Skeletal muscle satellite cell (primary cell): ENCODE results near the gene SHMT2.

Experiments
- H3K27me3 ChIP-seq: 2 replicates; pipeline ENCODE4 v1.7.0; 2013; ENCODE audit warnings: low read length; ENCODE audit not compliant: control insufficient read depth, insufficient read depth
- H3K36me3 ChIP-seq: 2 replicates; pipeline ENCODE4 v1.7.0; 2013; ENCODE audit warnings: mild to moderate bottlenecking, control low read depth, low read length; ENCODE audit not compliant: insufficient read depth
- H3K4me1 ChIP-seq: 2 replicates; pipeline ENCODE4 v1.7.0; 2013; ENCODE audit warnings: low read length; ENCODE audit not compliant: control insufficient read depth, insufficient read depth
- H3K4me2 ChIP-seq: 2 replicates; pipeline ENCODE4 v1.7.0; 2013; ENCODE audit warnings: mild to moderate bottlenecking, low read length
- H3K4me3 ChIP-seq: 2 replicates; pipeline ENCODE4 v1.7.0; 2013; ENCODE audit warnings: low read length
- H3K9ac ChIP-seq: 2 replicates; pipeline ENCODE4 v1.7.0; 2013; ENCODE audit warnings: mild to moderate bottlenecking, low read depth, low read length, moderate library complexity
- H3K9me3 ChIP-seq: replicated peaks from 2 replicates; pipeline ENCODE4 v1.7.0; 2013; ENCODE audit warnings: mild to moderate bottlenecking, control low read depth, low read length

SHMT2 gene

DNA sequence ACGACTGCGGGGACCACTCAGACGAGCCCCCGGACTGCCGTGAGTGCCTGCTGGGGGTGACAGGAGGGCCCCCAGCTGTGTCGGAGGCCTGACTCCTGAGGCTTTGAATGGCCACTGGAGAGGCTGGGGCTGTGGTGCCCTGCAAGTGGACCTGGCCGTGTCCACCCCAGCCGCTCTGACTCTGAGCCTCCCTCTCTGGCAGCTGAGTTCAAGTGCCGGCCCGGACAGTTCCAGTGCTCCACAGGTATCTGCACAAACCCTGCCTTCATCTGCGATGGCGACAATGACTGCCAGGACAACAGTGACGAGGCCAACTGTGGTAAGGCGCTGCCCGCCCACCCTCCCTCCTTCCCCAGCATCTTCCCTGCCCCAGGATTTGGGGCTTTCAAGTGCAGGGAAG lies 29.0 kb upstream of the SHMT2 start:
- peaks cover 97% of the 10 kb centered on the region for H3K36me3 ChIP-seq
- no peak overlapping the region for H3K4me2 ChIP-seq
- H3K9ac ChIP-seq = no peak overlapping the region
- no peak overlapping the region for H3K4me3 ChIP-seq
- H3K27me3 ChIP-seq = no peaks in the 10 kb centered on the region
- H3K9me3 ChIP-seq = no peaks in the 10 kb centered on the region
- H3K4me1 ChIP-seq = no peaks in the 10 kb centered on the region

DNA sequence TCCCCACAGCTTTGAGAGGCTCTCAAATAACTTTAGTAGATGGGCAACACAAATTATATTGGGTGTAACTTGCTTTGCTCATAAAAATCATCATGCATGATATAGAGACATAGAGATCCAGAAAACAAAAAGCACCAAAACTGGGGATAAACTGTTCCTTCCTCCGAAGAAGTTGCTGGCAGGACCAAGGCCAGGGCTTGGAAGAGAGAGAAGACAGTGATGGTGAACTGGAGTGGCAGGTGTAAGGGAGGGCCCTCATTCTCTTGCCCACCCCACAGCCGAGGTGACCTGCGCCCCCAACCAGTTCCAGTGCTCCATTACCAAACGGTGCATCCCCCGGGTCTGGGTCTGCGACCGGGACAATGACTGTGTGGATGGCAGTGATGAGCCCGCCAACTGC lies 28.3 kb upstream of the SHMT2 start:
- Histone ChIP-seq H3K4me2 (no peak overlapping the region), H3K27me3 (no peaks in the 10 kb centered on the region), H3K4me1 (no peaks in the 10 kb centered on the region), H3K4me3 (no peak overlapping the region), H3K9me3 (no peaks in the 10 kb centered on the region), H3K36me3 (peaks cover 97% of the 10 kb centered on the region), H3K9ac (no peak overlapping the region)

DNA sequence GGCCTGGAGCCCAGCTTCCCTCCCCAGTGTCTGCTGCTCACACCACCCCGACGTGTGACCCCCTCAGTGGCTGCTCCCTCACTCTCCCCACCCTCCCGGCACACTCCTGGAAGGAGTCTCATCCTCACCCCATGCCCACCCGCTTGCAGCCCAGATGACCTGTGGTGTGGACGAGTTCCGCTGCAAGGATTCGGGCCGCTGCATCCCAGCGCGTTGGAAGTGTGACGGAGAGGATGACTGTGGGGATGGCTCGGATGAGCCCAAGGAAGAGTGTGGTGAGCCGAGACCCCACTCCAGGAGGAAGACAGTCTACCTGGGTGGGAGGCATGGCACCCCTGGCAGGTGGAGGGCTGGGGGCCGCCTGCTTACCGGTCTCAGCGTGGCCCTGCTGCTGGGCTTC lies 27.9 kb upstream of the SHMT2 start:
- H3K27me3 ChIP-seq = no peaks in the 10 kb centered on the region
- no peak overlapping the region for H3K4me3 ChIP-seq
- no peak overlapping the region for H3K9ac ChIP-seq
- H3K4me2 ChIP-seq = no peak overlapping the region
- H3K9me3 ChIP-seq = no peaks in the 10 kb centered on the region
- no peaks in the 10 kb centered on the region for H3K4me1 ChIP-seq
- H3K36me3 ChIP-seq = peaks cover 97% of the 10 kb centered on the region

DNA sequence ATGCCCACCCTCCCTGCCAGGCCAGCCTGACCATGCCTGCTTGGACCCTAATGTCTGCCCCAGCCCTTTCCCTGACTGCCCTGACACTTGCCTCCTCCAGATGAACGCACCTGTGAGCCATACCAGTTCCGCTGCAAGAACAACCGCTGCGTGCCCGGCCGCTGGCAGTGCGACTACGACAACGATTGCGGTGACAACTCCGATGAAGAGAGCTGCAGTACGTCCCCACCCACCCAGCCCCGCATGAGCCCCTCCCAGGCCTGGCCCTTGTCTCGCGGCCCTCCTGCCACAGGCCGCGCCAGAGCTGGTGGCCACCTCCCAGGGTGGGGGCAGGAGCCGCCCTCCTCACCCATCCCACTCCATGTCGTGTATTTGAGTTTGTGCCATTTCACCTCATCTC lies 27.2 kb upstream of the SHMT2 start:
- no peaks in the 10 kb centered on the region for H3K4me1 ChIP-seq
- no peaks in the 10 kb centered on the region for H3K27me3 ChIP-seq
- peaks cover 92% of the 10 kb centered on the region for H3K36me3 ChIP-seq
- H3K9ac ChIP-seq = no peak overlapping the region
- no peak overlapping the region for H3K4me2 ChIP-seq
- no peak overlapping the region for H3K4me3 ChIP-seq
- H3K9me3 ChIP-seq = no peaks in the 10 kb centered on the region

DNA sequence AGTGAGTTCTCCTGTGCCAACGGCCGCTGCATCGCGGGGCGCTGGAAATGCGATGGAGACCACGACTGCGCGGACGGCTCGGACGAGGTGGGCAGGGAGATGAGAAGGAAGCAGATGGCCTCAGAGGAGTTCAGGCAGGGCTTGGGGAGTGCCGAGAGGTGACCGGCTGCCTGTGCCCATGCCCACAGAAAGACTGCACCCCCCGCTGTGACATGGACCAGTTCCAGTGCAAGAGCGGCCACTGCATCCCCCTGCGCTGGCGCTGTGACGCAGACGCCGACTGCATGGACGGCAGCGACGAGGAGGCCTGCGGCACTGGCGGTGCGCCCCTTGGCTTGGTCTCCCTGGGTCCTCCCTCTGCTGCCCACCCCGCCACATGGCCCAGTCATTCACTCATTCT lies 26.3 kb upstream of the SHMT2 start:
- Histone ChIP-seq H3K9ac (no peak overlapping the region), H3K36me3 (peaks cover 92% of the 10 kb centered on the region), H3K4me2 (no peak overlapping the region), H3K9me3 (no peaks in the 10 kb centered on the region), H3K27me3 (no peaks in the 10 kb centered on the region), H3K4me3 (no peak overlapping the region), H3K4me1 (peaks cover under 1% of the 10 kb centered on the region)

GRCh38 chr12:57203791-57204190 lies 25.7 kb upstream of the SHMT2 start:
- no peak overlapping the region for H3K4me2 ChIP-seq
- H3K4me3 ChIP-seq = no peak overlapping the region
- H3K9me3 ChIP-seq = no peaks in the 10 kb centered on the region
- H3K36me3 ChIP-seq = peaks cover 92% of the 10 kb centered on the region
- peaks cover 6% of the 10 kb centered on the region for H3K4me1 ChIP-seq
- H3K27me3 ChIP-seq = no peaks in the 10 kb centered on the region
- no peak overlapping the region for H3K9ac ChIP-seq

DNA sequence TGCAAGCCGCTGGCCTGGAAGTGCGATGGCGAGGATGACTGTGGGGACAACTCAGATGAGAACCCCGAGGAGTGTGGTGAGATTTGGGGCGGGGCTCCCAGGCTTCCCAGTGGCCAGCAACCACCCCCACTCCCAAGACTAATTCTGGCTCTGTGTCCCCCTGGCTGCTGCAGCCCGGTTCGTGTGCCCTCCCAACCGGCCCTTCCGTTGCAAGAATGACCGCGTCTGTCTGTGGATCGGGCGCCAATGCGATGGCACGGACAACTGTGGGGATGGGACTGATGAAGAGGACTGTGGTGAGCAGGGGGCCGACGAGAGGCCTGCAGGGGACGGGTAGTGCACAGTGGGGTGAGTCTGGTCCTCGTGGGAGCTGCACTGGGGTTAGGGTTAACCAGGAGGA lies 25.1 kb upstream of the SHMT2 start:
- H3K36me3 ChIP-seq = peaks cover 92% of the 10 kb centered on the region

DNA sequence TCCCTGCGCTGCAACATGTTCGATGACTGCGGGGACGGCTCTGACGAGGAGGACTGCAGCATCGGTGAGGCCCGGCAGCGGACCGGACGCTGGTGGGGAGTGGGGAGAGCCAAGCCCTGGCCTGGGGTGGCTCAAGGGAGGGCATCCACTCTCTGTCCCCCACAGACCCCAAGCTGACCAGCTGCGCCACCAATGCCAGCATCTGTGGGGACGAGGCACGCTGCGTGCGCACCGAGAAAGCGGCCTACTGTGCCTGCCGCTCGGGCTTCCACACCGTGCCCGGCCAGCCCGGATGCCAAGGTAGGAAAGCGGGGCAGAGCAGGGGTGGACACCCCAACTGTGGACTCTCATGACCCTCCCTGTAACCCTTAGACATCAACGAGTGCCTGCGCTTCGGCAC lies 24.3 kb upstream of the SHMT2 start:
- Histone ChIP-seq H3K4me3 (no peak overlapping the region), H3K9ac (no peak overlapping the region), H3K27me3 (no peaks in the 10 kb centered on the region), H3K4me1 (peaks cover 7% of the 10 kb centered on the region), H3K4me2 (no peak overlapping the region), H3K36me3 (peaks cover 92% of the 10 kb centered on the region), H3K9me3 (no peaks in the 10 kb centered on the region)

More for the DNA sequence above, 25.1 kb upstream of the SHMT2 start:
- no peaks in the 10 kb centered on the region for H3K9me3 ChIP-seq
- H3K4me1 ChIP-seq = peaks cover 7% of the 10 kb centered on the region
- no peaks in the 10 kb centered on the region for H3K27me3 ChIP-seq
- no peak overlapping the region for H3K4me2 ChIP-seq
- H3K4me3 ChIP-seq = no peak overlapping the region
- H3K9ac ChIP-seq = no peak overlapping the region

DNA sequence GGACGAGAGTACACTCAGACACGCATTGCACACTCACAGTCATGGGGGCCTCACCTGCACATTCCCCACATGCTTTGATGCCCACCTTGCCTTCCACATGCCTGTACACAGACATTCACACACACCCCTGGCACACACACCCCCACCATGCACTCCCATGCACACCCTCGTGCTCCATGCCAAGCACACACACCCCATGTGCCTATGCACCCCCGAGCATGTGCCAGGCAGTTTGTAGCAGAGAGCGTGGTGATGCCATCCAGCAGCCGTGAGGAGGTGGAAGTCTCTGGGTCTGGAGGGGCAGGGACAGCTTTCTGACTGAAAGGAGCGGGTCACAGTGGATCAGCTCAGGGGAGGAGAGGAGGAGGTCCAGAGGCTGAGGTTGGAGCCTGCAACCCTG lies 23.6 kb upstream of the SHMT2 start:
- H3K36me3 ChIP-seq = peaks cover 93% of the 10 kb centered on the region
- no peaks in the 10 kb centered on the region for H3K9me3 ChIP-seq
- H3K9ac ChIP-seq = no peak overlapping the region
- H3K4me2 ChIP-seq = no peak overlapping the region
- H3K27me3 ChIP-seq = no peaks in the 10 kb centered on the region
- H3K4me3 ChIP-seq = no peak overlapping the region
- peaks cover 7% of the 10 kb centered on the region for H3K4me1 ChIP-seq

- H3K36me3 ChIP-seq = peaks cover 91% of the 10 kb centered on the region
- no peak overlapping the region for H3K4me2 ChIP-seq
- H3K4me1 ChIP-seq = peaks cover 18% of the 10 kb centered on the region
- no peak overlapping the region for H3K9ac ChIP-seq
- no peaks in the 10 kb centered on the region for H3K9me3 ChIP-seq
- H3K27me3 ChIP-seq = no peaks in the 10 kb centered on the region
- H3K4me3 ChIP-seq = no peak overlapping the region
These were observed 21.5 kb upstream of the SHMT2 start for GRCh38 chr12:57207731-57208630.

DNA sequence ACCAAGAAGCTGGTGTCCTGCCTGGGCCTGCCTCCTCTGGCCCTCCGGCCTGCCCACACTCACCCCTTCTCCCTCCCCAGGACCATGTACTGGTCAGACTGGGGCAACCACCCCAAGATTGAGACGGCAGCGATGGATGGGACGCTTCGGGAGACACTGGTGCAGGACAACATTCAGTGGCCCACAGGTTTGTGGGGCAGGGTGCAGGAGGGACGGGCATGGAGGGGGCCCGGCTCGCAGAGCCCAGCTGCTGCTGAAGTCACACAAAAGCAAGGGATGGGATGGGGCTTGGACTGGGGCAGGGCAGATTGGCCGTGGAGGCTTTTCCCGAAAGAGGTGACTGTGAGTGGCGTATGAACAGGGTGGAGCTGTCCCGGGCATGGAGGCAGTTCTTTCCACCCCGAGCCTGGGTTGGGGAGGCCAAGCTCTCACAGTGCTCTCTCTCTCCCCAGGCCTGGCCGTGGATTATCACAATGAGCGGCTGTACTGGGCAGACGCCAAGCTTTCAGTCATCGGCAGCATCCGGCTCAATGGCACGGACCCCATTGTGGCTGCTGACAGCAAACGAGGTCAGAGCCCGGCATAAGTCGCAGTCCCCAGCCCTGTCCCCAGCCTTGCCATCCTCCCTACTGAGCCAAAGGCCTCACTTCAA lies 20.8 kb upstream of the SHMT2 start:
- H3K36me3 ChIP-seq = peaks cover 88% of the 10 kb centered on the region

DNA sequence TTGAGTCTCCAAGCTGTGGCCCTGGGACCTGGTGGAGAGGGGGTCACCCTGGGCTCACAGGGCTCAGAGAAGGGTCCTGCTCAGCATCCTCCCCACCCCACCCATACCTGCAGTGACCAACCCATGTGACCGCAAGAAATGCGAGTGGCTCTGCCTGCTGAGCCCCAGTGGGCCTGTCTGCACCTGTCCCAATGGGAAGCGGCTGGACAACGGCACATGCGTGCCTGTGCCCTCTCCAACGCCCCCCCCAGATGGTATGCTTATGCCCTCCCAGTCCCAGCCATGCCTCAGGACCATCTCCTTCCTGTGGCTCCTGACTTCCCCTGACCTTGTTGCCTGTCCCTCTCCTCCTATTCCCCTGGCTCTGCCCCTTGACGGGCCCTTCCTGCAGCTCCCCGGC lies 19.6 kb upstream of the SHMT2 start:
- Histone ChIP-seq H3K4me3 (no peak overlapping the region), H3K27me3 (no peaks in the 10 kb centered on the region), H3K4me2 (no peak overlapping the region), H3K36me3 (peaks cover 82% of the 10 kb centered on the region), H3K9me3 (no peaks in the 10 kb centered on the region), H3K4me1 (peaks cover 25% of the 10 kb centered on the region), H3K9ac (no peak overlapping the region)

More for the DNA sequence above, 20.8 kb upstream of the SHMT2 start:
- Histone ChIP-seq H3K9ac (no peak overlapping the region), H3K4me2 (no peak overlapping the region), H3K27me3 (no peaks in the 10 kb centered on the region), H3K4me3 (no peak overlapping the region), H3K9me3 (no peaks in the 10 kb centered on the region), H3K4me1 (peaks cover 24% of the 10 kb centered on the region)
